ENCODE measurements around the gene SLC13A4. TPM values are rescaled to one million over a fixed set of nuclear protein-coding genes. Genes with fewer than 3 reads are reported as not detected.
A peak's percentile ranks its signal among the peaks of the same experiment; 100 is the strongest.
"Not testable (repeated sequence)": the region's sequence is repeated elsewhere in the genome, so short reads cannot be mapped to it uniquely, and the experiment has no call there.

The SLC13A4 gene, protein sequence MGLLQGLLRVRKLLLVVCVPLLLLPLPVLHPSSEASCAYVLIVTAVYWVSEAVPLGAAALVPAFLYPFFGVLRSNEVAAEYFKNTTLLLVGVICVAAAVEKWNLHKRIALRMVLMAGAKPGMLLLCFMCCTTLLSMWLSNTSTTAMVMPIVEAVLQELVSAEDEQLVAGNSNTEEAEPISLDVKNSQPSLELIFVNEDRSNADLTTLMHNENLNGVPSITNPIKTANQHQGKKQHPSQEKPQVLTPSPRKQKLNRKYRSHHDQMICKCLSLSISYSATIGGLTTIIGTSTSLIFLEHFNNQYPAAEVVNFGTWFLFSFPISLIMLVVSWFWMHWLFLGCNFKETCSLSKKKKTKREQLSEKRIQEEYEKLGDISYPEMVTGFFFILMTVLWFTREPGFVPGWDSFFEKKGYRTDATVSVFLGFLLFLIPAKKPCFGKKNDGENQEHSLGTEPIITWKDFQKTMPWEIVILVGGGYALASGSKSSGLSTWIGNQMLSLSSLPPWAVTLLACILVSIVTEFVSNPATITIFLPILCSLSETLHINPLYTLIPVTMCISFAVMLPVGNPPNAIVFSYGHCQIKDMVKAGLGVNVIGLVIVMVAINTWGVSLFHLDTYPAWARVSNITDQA
- total RNA-seq (not detected), polyA plus RNA-seq (ENCODE audit: insufficient read length in 6 of 6) (1 to 10 TPM; 3.5 to 7.7 (median 5.4) TPM)
- long read RNA-seq, donor 1 = 0 reads
- long read RNA-seq, donor 2 = 0 reads
- long read RNA-seq, donor 3 = 0 reads
- long read RNA-seq, donor 4 = 0 reads
- long read RNA-seq, donor 5 = 0 reads
- long read RNA-seq, donor 6 = 0 reads
- long read RNA-seq, donor 7 = 0 reads
- long read RNA-seq, donor 8, partial matches to known transcripts = 8 of 8 reads
- long read RNA-seq, donor 8, other reads (novel, unspliced or antisense) = 0 of 8 reads
- long read RNA-seq, donor 9 = 0 reads
- long read RNA-seq, donor 10, partial matches to known transcripts = 0 of 1 reads
- long read RNA-seq, donor 10, other reads (novel, unspliced or antisense) = 1 of 1 reads
- long read RNA-seq, donor 11 = 0 reads
- long read RNA-seq, donor 12 = 0 reads

DNA sequence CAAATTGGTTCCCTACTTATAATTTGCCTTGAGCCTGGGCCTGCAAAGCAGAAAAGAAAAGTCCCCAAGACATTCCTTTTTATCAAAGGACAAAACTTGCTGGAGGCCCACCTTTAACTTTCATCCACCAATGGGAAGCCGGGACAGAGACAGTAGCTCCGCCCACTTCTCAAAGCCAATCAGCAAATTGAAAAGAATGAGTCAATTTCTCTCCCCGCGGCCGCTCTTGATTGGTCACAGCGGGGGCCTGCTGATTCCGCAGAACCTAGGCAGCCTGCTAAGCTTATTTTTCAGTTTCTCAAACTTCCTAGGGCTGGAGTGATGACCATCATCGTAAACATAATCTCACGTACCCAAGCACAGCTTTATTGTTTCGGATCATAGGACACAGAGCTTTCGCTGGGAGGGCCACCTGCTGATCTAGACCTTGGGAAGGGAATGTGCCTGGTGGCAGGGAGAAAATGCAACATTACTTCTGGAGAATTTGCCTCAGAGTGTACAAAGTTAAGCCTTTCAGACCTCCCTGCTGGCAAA, at the start of gene SLC13A4:
Gene SLC13A4 (minus strand): TSS at position 51 of the 534 bp plus-strand sequence. CDS start 690 bp downstream, outside the sequence.
- H3K9me3 ChIP-seq = no peaks in the 10 kb centered on the region
- no peaks in the 10 kb centered on the region for H3K36me3 ChIP-seq
- no peak within 1 kb of the TSS for H3K27ac ChIP-seq
- TF ChIP-seq CTCF (IDR thresholded peaks at IDR 0.05) = no peak
- DNase-seq = no peak
- H3K4me1 ChIP-seq = no peaks in the 10 kb centered on the region
- H3K4me3 ChIP-seq = no peak within 1 kb of the TSS
- H3K27me3 ChIP-seq = no peaks in the 10 kb centered on the region
- intact Hi-C loops (cut with DNase I) = no loop called here
- ATAC-seq = no peak

DNA sequence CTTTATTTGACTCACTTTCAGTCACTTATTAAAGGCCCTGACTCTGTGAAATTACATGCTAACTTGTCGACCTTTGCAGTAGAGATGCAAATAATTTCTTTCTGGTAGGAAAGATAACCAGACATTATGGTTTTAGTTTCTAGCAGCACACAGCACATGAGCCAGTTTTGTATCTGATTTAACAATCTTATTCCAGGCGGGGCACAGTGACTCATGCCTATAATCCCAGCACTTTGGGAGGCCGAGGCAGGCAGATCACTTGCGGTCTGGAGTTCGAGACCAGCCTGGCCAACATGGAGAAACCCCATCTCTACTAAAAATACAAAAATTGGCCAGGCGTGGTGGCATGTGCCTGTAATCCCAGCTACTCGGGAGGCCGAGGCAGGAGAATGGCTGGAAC, 47.9 kb upstream of the SLC13A4 start:
- intact Hi-C loops (cut with DNase I); H3K9me3 ChIP-seq; H3K27ac ChIP-seq; H3K36me3 ChIP-seq; DNase-seq; H3K4me3 ChIP-seq; ATAC-seq; H3K4me1 ChIP-seq; H3K27me3 ChIP-seq: not testable (repeated sequence)

DNA sequence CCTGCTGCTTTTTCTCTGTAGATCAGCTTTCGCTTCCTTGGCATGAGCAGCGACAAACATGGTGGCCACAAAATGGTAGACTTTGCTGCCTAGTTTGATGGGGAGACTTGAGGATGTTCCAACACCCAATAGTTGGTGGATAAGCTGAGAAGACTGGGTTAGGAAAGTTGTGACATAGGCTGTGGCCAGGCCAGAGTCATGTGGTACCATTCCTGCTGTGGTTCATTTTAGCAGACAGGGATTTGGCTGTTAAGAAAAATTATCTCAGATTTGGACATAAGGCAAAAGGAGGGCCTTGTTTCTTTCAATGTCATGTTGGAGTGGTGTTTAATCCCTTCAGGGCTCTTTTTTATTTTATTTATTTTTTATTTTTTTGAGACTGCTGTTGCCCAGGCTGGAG, 47.2 kb upstream of the SLC13A4 start:
- TF ChIP-seq CTCF (IDR thresholded peaks at IDR 0.05) = no peak
- Histone ChIP-seq H3K27me3 (no peaks in the 10 kb centered on the region), H3K4me1 (peaks cover 0 to 10% of the 10 kb centered on the region in 2 donors), H3K36me3 (no peaks in the 10 kb centered on the region), H3K27ac (no peak overlapping the region), H3K4me3 (no peak overlapping the region), H3K9me3 (peaks cover 0 to 4% of the 10 kb centered on the region in 2 donors)
- DNase-seq (no peak), ATAC-seq (no peak)
- intact Hi-C loops (cut with DNase I) = no loop called here

- no peak for DNase-seq
- Histone ChIP-seq H3K27me3 (no peaks in the 10 kb centered on the region), H3K4me3 (no peak overlapping the region), H3K9me3 (peaks cover 0 to 4% of the 10 kb centered on the region in 2 donors), H3K4me1 (peaks cover 0 to 10% of the 10 kb centered on the region in 2 donors), H3K36me3 (no peaks in the 10 kb centered on the region), H3K27ac (no peak overlapping the region)
- ATAC-seq = peak; percentile 89
- intact Hi-C loops (cut with DNase I) = no loop called here
- TF ChIP-seq CTCF (IDR thresholded peaks at IDR 0.05) = no peak
Measured at GRCh38 chr7:135774284-135774683, 46.3 kb upstream of the SLC13A4 start.

- Histone ChIP-seq H3K27ac (no peak overlapping the region), H3K27me3 (no peaks in the 10 kb centered on the region), H3K4me3 (no peak overlapping the region), H3K9me3 (peaks cover 0 to 4% of the 10 kb centered on the region in 2 donors), H3K4me1 (peaks cover 0 to 10% of the 10 kb centered on the region in 2 donors), H3K36me3 (no peaks in the 10 kb centered on the region)
- no peak for TF ChIP-seq CTCF (IDR thresholded peaks at IDR 0.05)
- DNase-seq (no peak), ATAC-seq (peak; percentile 83)
- intact Hi-C loops (cut with DNase I) = no loop called here
Measured at GRCh38 chr7:135773464-135773863, 45.5 kb upstream of the SLC13A4 start.

Measured in left lung (tissue), 14 donors.